K562 (cell line): ENCODE results near the gene MATK. TPM values are rescaled to one million over a fixed set of nuclear protein-coding genes. Genes with fewer than 3 reads are reported as not detected.

Experiments used
- ATF7 ChIP-seq: fragments of 450-650 bp; IDR thresholded peaks from 2 replicates; pipeline ENCODE4 v1.7.1; 2014; ENCODE audit warnings: mild to moderate bottlenecking, moderate library complexity
- BACH1 ChIP-seq: fragments of 200-800 bp; sonication (Bioruptor generic); IDR thresholded peaks from 2 replicates; pipeline ENCODE4 v1.6.1; 2016; ENCODE audit warnings: missing genetic modification characterization, missing compliant biosample characterization
- C11orf30 ChIP-seq: fragments of 450-650 bp; IDR thresholded peaks from 2 replicates; pipeline ENCODE4 v1.6.1; 2016; ENCODE audit warnings: low read depth, mild to moderate bottlenecking
- CBX5 ChIP-seq: IDR thresholded peaks from 2 replicates; pipeline ENCODE4 v1.6.1; 2014; ENCODE audit warnings: low read depth, borderline replicate concordance
- E2F8 ChIP-seq: fragments of 450-650 bp; IDR thresholded peaks from 2 replicates; pipeline ENCODE4 v1.7.1; 2018; ENCODE audit warnings: mild to moderate bottlenecking, low read depth; ENCODE audit not compliant: partially characterized antibody
- HNRNPK ChIP-seq: fragments of 200-400 bp; formaldehyde crosslinking; IDR thresholded peaks from one replicate; pipeline ENCODE4 v1.6.1; 2018; ENCODE audit warnings: mild to moderate bottlenecking, low read depth, low read length; ENCODE audit not compliant: poor library complexity, severe bottlenecking
- RBM34 ChIP-seq: fragments of 200-400 bp; formaldehyde crosslinking; IDR thresholded peaks from 2 replicates; pipeline ENCODE4 v1.6.1; 2018; ENCODE audit warnings: low read length, borderline replicate concordance; ENCODE audit not compliant: insufficient read depth
- TOE1 ChIP-seq, 2 experiments: fragments of 450-650 bp in 1 of 2; sonication (generic) in 1 of 2; formaldehyde crosslinking in 1 of 2; IDR thresholded peaks; 2 replicates each; pipeline versions ENCODE4 v1.7.1 to v1.8.0; 2016 to 2022; ENCODE audit warnings: borderline replicate concordance in 2 of 2, mild to moderate bottlenecking in 2 of 2, antibody characterized with exemption in 1 of 2, inconsistent platforms in 1 of 2, low read depth in 1 of 2, missing genetic modification reagents in 1 of 2, moderate library complexity in 1 of 2
- XRCC3 ChIP-seq: fragments of 450-650 bp; IDR thresholded peaks from 2 replicates; pipeline ENCODE4 v1.6.1; 2017; ENCODE audit warnings: mild to moderate bottlenecking, moderate library complexity
- ZKSCAN8 ChIP-seq: fragments of 200-800 bp; sonication (Bioruptor generic); IDR thresholded peaks from 2 replicates; pipeline ENCODE4 v1.6.1; 2016; ENCODE audit warnings: missing genetic modification characterization, missing compliant biosample characterization
- ZNF253 ChIP-seq: fragments of 250-450 bp; sonication (Bioruptor Pico); conservative IDR thresholded peaks from 2 replicates; pipeline ENCODE4 v1.6.1; 2021; ENCODE audit warnings: mild to moderate bottlenecking
- polyA plus RNA-seq, 8 experiments: library from polyadenylated mRNA; depleted of rRNA in 4 of 8; stranded (reverse) in 5 of 8; unstranded in 3 of 8; fragments of >200 nt; fragmentation: Nextera tagmentation in 2 of 8; fragmentation: Illumina TruSeq in 1 of 8; extraction: Ambion mirVana in 2 of 8; extraction: Trizol in 1 of 8; gene quantifications; 2 replicates each; pipeline versions ENCODE4 v1.2.1 to v1.2.3, GENCODE V29; 2011 to 2014; ENCODE audit warnings: inconsistent platforms in 1 of 8, missing spikeins in 1 of 8
- total RNA-seq, 7 experiments: library from RNA; depleted of rRNA in 6 of 7; stranded (reverse); fragments of >200 nt in 6 of 7; fragmentation: Illumina TruSeq in 2 of 7; extraction: Trizol in 2 of 7; gene quantifications; 2 replicates each; pipeline versions ENCODE4 v1.2.1 to v1.2.3, GENCODE V29; 2011 to 2021; ENCODE audit warnings: low replicate concordance in 1 of 7
- TF ChIP-seq, protein P1 (sequence below): fragments of 450-650 bp; IDR thresholded peaks from 2 replicates; pipeline ENCODE4 v1.6.1; 2017; ENCODE audit warnings: antibody characterized with exemption, mild to moderate bottlenecking
- TF ChIP-seq, protein P2 (sequence below): sonication (generic); formaldehyde crosslinking; IDR thresholded peaks from 2 replicates; pipeline ENCODE4 v1.8.1; 2022; ENCODE audit warnings: missing genetic modification reagents

The MATK gene
- total and polyA plus RNA-seq, 9 of the 15 experiments (the other 6 are each of a cell fraction or from before 2014, with no cell fraction given) = 0.08 to 41.5 (median 21.4) TPM

- TF ChIP-seq, protein P1, sequence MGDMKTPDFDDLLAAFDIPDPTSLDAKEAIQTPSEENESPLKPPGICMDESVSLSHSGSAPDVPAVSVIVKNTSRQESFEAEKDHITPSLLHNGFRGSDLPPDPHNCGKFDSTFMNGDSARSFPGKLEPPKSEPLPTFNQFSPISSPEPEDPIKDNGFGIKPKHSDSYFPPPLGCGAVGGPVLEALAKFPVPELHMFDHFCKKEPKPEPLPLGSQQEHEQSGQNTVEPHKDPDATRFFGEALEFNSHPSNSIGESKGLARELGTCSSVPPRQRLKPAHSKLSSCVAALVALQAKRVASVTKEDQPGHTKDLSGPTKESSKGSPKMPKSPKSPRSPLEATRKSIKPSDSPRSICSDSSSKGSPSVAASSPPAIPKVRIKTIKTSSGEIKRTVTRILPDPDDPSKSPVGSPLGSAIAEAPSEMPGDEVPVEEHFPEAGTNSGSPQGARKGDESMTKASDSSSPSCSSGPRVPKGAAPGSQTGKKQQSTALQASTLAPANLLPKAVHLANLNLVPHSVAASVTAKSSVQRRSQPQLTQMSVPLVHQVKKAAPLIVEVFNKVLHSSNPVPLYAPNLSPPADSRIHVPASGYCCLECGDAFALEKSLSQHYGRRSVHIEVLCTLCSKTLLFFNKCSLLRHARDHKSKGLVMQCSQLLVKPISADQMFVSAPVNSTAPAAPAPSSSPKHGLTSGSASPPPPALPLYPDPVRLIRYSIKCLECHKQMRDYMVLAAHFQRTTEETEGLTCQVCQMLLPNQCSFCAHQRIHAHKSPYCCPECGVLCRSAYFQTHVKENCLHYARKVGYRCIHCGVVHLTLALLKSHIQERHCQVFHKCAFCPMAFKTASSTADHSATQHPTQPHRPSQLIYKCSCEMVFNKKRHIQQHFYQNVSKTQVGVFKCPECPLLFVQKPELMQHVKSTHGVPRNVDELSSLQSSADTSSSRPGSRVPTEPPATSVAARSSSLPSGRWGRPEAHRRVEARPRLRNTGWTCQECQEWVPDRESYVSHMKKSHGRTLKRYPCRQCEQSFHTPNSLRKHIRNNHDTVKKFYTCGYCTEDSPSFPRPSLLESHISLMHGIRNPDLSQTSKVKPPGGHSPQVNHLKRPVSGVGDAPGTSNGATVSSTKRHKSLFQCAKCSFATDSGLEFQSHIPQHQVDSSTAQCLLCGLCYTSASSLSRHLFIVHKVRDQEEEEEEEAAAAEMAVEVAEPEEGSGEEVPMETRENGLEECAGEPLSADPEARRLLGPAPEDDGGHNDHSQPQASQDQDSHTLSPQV = no peak
- TF ChIP-seq TOE1 (IDR thresholded peaks at IDR 0.05; ENCODE audit: borderline replicate concordance) (no peak), TOE1 (CRISPR knock-in tag; IDR thresholded peaks at IDR 0.05; ENCODE audit: borderline replicate concordance, low read depth) (no peak), HNRNPK (no peak), CBX5 (no peak), XRCC3 (no peak), E2F8 (no peak), C11orf30 (no peak), ZKSCAN8 (CRISPR knock-in tag) (no peak), RBM34 (no peak), ZNF253 (CRISPR knock-in tag) (no peak), BACH1 (tag) (no peak), ATF7 (no peak)
- TF ChIP-seq, protein P2, sequence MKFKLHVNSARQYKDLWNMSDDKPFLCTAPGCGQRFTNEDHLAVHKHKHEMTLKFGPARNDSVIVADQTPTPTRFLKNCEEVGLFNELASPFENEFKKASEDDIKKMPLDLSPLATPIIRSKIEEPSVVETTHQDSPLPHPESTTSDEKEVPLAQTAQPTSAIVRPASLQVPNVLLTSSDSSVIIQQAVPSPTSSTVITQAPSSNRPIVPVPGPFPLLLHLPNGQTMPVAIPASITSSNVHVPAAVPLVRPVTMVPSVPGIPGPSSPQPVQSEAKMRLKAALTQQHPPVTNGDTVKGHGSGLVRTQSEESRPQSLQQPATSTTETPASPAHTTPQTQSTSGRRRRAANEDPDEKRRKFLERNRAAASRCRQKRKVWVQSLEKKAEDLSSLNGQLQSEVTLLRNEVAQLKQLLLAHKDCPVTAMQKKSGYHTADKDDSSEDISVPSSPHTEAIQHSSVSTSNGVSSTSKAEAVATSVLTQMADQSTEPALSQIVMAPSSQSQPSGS (CRISPR knock-in tag) = no peak
These were observed 687 bp downstream of the MATK start (continued) for GRCh38 chr19:3785451-3785937.
